ENCODE data around the gene BCAS3.

The BCAS3 gene

DNA sequence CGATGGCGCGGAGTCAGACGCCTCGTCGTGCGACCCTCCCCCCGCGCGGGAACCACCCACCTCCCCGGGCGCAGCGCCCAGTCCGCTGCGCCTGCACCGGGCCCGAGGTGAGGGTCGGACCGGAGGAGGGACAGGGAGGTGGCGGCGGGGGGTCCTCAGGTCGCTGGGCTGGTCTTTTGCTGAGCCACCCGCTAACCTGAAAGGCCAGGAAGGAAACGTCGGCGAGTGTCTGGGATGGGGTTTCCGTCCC is 726.9 kb downstream of the BCAS3 start:
- no peak overlapping the region for H2BK5ac ChIP-seq (ENCODE audit: low read depth, low read length, poor library complexity)
- H4K8ac ChIP-seq (ENCODE audit: low read depth, low read length) = no peak overlapping the region
- DNase-seq = no peak
- no peaks in the 10 kb centered on the region for H3K36me3 ChIP-seq (ENCODE audit: control insufficient read depth in 1 of 2, insufficient read depth in 2 of 2, low read length in 2 of 2)
- no peak overlapping the region for H3K18ac ChIP-seq (ENCODE audit: low read length)
- peaks cover 2% of the 10 kb centered on the region for H3K79me1 ChIP-seq (ENCODE audit: low read length)
- peaks cover 87% of the 10 kb centered on the region for H3K27me3 ChIP-seq (ENCODE audit: insufficient read depth, low read length)
- H3K9ac ChIP-seq (ENCODE audit: low read length) = no peak overlapping the region
- H3K4me2 ChIP-seq (ENCODE audit: low read length) = peak overlapping the region; percentile 53
- H3K4me3 ChIP-seq (ENCODE audit: low read depth, low read length) = no peak overlapping the region
- no peak overlapping the region for H3K4ac ChIP-seq (ENCODE audit: low read depth, low read length)
- no peak overlapping the region for H4K91ac ChIP-seq (ENCODE audit: low read depth, low read length)
- H3K4me1 ChIP-seq (ENCODE audit: control insufficient read depth in 1 of 2, insufficient read depth in 2 of 2, low read length in 2 of 2) = peaks cover 11 to 30% of the 10 kb centered on the region in 2 experiments
- no peak overlapping the region for H4K12ac ChIP-seq (ENCODE audit: low read depth, low read length)
- no peak overlapping the region for H2BK12ac ChIP-seq (ENCODE audit: low read length)
- no peak overlapping the region for H3K14ac ChIP-seq (ENCODE audit: low read length)
- H3K27ac ChIP-seq (ENCODE audit: low read depth, low read length) = no peak overlapping the region
- H2BK120ac ChIP-seq (ENCODE audit: insufficient read depth, low read length, poor library complexity) = no peak overlapping the region
- no peak overlapping the region for H3K23ac ChIP-seq (ENCODE audit: low read length)
- H3K79me2 ChIP-seq (ENCODE audit: control insufficient read depth, insufficient read depth, low read length, poor library complexity) = no peaks in the 10 kb centered on the region
- no CpG with 5 or more reads among the region's 27 CpGs for WGBS (ENCODE audit: extremely low coverage, insufficient coverage, insufficient read length)
- H2AK5ac ChIP-seq (ENCODE audit: low read length) = no peak overlapping the region
- peaks cover 15% of the 10 kb centered on the region for H3K9me3 ChIP-seq (ENCODE audit: insufficient read depth, low read depth, low read length)
- H2AFZ ChIP-seq (ENCODE audit: insufficient read depth, low read length, poor library complexity) = no peak overlapping the region

DNA sequence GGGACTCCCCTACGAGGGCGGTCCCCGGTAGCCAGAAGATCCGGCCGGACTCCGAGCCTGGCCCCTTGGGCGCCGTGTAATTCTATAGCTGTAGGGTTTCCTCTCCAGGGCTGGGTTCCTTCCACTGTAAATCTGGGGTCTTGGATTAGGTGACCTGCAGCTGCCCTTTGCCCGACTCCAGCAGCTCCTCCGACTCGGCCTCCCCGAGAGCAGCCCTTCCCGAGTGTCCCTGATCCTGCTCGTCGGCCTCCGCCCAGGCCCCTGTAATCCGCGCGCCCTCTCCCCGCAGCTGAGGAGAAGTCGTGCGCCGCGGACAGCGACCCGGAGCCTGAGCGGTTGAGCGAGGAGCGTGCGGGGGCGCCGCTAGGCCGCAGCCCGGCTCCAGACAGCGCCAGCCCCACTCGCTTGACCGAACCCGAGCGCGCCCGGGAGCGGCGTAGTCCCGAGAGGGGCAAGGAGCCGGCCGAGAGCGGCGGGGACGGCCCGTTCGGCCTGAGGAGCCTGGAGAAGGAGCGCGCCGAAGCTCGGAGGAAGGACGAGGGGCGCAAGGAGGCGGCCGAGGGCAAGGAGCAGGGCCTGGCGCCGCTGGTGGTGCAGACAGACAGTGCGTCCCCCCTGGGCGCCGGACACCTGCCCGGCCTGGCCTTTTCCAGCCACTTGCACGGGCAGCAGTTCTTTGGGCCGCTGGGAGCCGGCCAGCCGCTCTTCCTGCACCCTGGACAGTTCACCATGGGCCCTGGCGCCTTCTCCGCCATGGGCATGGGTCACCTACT is 727.4 kb downstream of the BCAS3 start:
- Histone ChIP-seq H2BK5ac (ENCODE audit: low read depth, low read length, poor library complexity) (no peak overlapping the region), H3K79me1 (ENCODE audit: low read length) (peaks cover 2% of the 10 kb centered on the region), H2AK5ac (ENCODE audit: low read length) (no peak overlapping the region), H4K12ac (ENCODE audit: low read depth, low read length) (no peak overlapping the region), H3K9me3 (ENCODE audit: insufficient read depth, low read depth, low read length) (peaks cover 15% of the 10 kb centered on the region), H2AFZ (ENCODE audit: insufficient read depth, low read length, poor library complexity) (no peak overlapping the region), H3K4me1 (ENCODE audit: control insufficient read depth in 1 of 2, insufficient read depth in 2 of 2, low read length in 2 of 2) (peaks cover 11 to 29% of the 10 kb centered on the region in 2 experiments), H3K23ac (ENCODE audit: low read length) (no peak overlapping the region), H4K8ac (ENCODE audit: low read depth, low read length) (no peak overlapping the region), H3K9ac (ENCODE audit: low read length) (no peak overlapping the region), H3K27ac (ENCODE audit: low read depth, low read length) (no peak overlapping the region), H3K36me3 (ENCODE audit: control insufficient read depth in 1 of 2, insufficient read depth in 2 of 2, low read length in 2 of 2) (no peaks in the 10 kb centered on the region), H3K4me2 (ENCODE audit: low read length) (peak overlapping the region; percentile 53), H2BK12ac (ENCODE audit: low read length) (no peak overlapping the region), H4K91ac (ENCODE audit: low read depth, low read length) (no peak overlapping the region), H3K79me2 (ENCODE audit: control insufficient read depth, insufficient read depth, low read length, poor library complexity) (no peaks in the 10 kb centered on the region), H3K14ac (ENCODE audit: low read length) (no peak overlapping the region), H3K27me3 (ENCODE audit: insufficient read depth, low read length) (peaks cover 88% of the 10 kb centered on the region), H3K4me3 (ENCODE audit: low read depth, low read length) (peak overlapping the region; percentile 25), H3K18ac (ENCODE audit: low read length) (no peak overlapping the region), H3K4ac (ENCODE audit: low read depth, low read length) (no peak overlapping the region), H2BK120ac (ENCODE audit: insufficient read depth, low read length, poor library complexity) (no peak overlapping the region)
- no peak for DNase-seq
- WGBS (ENCODE audit: extremely low coverage, insufficient coverage, insufficient read length) = no CpG with 5 or more reads among the region's 71 CpGs

GRCh38 chr17:61405686-61406536 is 728.3 kb downstream of the BCAS3 start:
- no peak overlapping the region for H4K8ac ChIP-seq (ENCODE audit: low read depth, low read length)
- no peak overlapping the region for H3K4me3 ChIP-seq (ENCODE audit: low read depth, low read length)
- H4K12ac ChIP-seq (ENCODE audit: low read depth, low read length) = no peak overlapping the region
- H3K27ac ChIP-seq (ENCODE audit: low read depth, low read length) = no peak overlapping the region
- H3K23ac ChIP-seq (ENCODE audit: low read length) = no peak overlapping the region
- H3K9ac ChIP-seq (ENCODE audit: low read length) = no peak overlapping the region
- H2BK5ac ChIP-seq (ENCODE audit: low read depth, low read length, poor library complexity) = no peak overlapping the region
- peak overlapping the region; percentile 53 for H3K4me2 ChIP-seq (ENCODE audit: low read length)
- peaks cover 7 to 31% of the 10 kb centered on the region in 2 experiments for H3K4me1 ChIP-seq (ENCODE audit: control insufficient read depth in 1 of 2, insufficient read depth in 2 of 2, low read length in 2 of 2)
- H2BK12ac ChIP-seq (ENCODE audit: low read length) = no peak overlapping the region
- no peak overlapping the region for H3K14ac ChIP-seq (ENCODE audit: low read length)
- peaks cover 15% of the 10 kb centered on the region for H3K9me3 ChIP-seq (ENCODE audit: insufficient read depth, low read depth, low read length)
- H3K79me2 ChIP-seq (ENCODE audit: control insufficient read depth, insufficient read depth, low read length, poor library complexity) = no peaks in the 10 kb centered on the region
- H2BK120ac ChIP-seq (ENCODE audit: insufficient read depth, low read length, poor library complexity) = no peak overlapping the region
- no peak overlapping the region for H2AK5ac ChIP-seq (ENCODE audit: low read length)
- no peaks in the 10 kb centered on the region for H3K79me1 ChIP-seq (ENCODE audit: low read length)
- no peak overlapping the region for H3K4ac ChIP-seq (ENCODE audit: low read depth, low read length)
- no peak overlapping the region for H2AFZ ChIP-seq (ENCODE audit: insufficient read depth, low read length, poor library complexity)
- no peak overlapping the region for H4K91ac ChIP-seq (ENCODE audit: low read depth, low read length)
- H3K18ac ChIP-seq (ENCODE audit: low read length) = no peak overlapping the region
- no CpG with 5 or more reads among the region's 37 CpGs for WGBS (ENCODE audit: extremely low coverage, insufficient coverage, insufficient read length)
- no peaks in the 10 kb centered on the region for H3K36me3 ChIP-seq (ENCODE audit: control insufficient read depth in 1 of 2, insufficient read depth in 2 of 2, low read length in 2 of 2)
- peaks cover 92% of the 10 kb centered on the region for H3K27me3 ChIP-seq (ENCODE audit: insufficient read depth, low read length)
- DNase-seq = no peak

GRCh38 chr17:61406537-61406845 is 728.8 kb downstream of the BCAS3 start:
- no peak overlapping the region for H2BK120ac ChIP-seq (ENCODE audit: insufficient read depth, low read length, poor library complexity)
- no peak overlapping the region for H2BK5ac ChIP-seq (ENCODE audit: low read depth, low read length, poor library complexity)
- no peak overlapping the region for H4K12ac ChIP-seq (ENCODE audit: low read depth, low read length)
- no peak overlapping the region for H3K9ac ChIP-seq (ENCODE audit: low read length)
- no peak overlapping the region for H3K4me3 ChIP-seq (ENCODE audit: low read depth, low read length)
- peaks cover 90% of the 10 kb centered on the region for H3K27me3 ChIP-seq (ENCODE audit: insufficient read depth, low read length)
- H2BK12ac ChIP-seq (ENCODE audit: low read length) = no peak overlapping the region
- H3K23ac ChIP-seq (ENCODE audit: low read length) = no peak overlapping the region
- no peak overlapping the region for H3K27ac ChIP-seq (ENCODE audit: low read depth, low read length)
- H3K79me1 ChIP-seq (ENCODE audit: low read length) = peaks cover 3% of the 10 kb centered on the region
- H3K4me1 ChIP-seq (ENCODE audit: control insufficient read depth in 1 of 2, insufficient read depth in 2 of 2, low read length in 2 of 2) = peaks cover 9 to 31% of the 10 kb centered on the region in 2 experiments
- no peak overlapping the region for H2AFZ ChIP-seq (ENCODE audit: insufficient read depth, low read length, poor library complexity)
- peaks cover 15% of the 10 kb centered on the region for H3K9me3 ChIP-seq (ENCODE audit: insufficient read depth, low read depth, low read length)
- no peak overlapping the region for H2AK5ac ChIP-seq (ENCODE audit: low read length)
- no peak overlapping the region for H3K4me2 ChIP-seq (ENCODE audit: low read length)
- H3K36me3 ChIP-seq (ENCODE audit: control insufficient read depth in 1 of 2, insufficient read depth in 2 of 2, low read length in 2 of 2) = no peaks in the 10 kb centered on the region
- no CpG with 5 or more reads among the region's 1 CpG for WGBS (ENCODE audit: extremely low coverage, insufficient coverage, insufficient read length)
- H3K18ac ChIP-seq (ENCODE audit: low read length) = no peak overlapping the region
- H4K91ac ChIP-seq (ENCODE audit: low read depth, low read length) = no peak overlapping the region
- no peak overlapping the region for H3K4ac ChIP-seq (ENCODE audit: low read depth, low read length)
- H3K79me2 ChIP-seq (ENCODE audit: control insufficient read depth, insufficient read depth, low read length, poor library complexity) = no peaks in the 10 kb centered on the region
- no peak for DNase-seq
- no peak overlapping the region for H4K8ac ChIP-seq (ENCODE audit: low read depth, low read length)
- no peak overlapping the region for H3K14ac ChIP-seq (ENCODE audit: low read length)
